22Rv1 (cell line): ENCODE data around the gene CEBPE.

Experiments used
- CTCF ChIP-seq: fragments of 450-650 bp; IDR thresholded peaks from 2 replicates; pipeline ENCODE4 v1.5.1; 2017; ENCODE audit warnings: mild to moderate bottlenecking
- ZFX ChIP-seq: fragments of 450-650 bp; IDR thresholded peaks from 2 replicates; pipeline ENCODE4 v1.6.1; 2017; ENCODE audit warnings: antibody characterized with exemption, borderline replicate concordance

- TF ChIP-seq CTCF (no peak), ZFX (no peak)
These were observed 43.0 kb upstream of the CEBPE start for GRCh38 chr14:23162005-23162404.
